DOHH2 (cell line): ENCODE data around the gene FLNA.
"Not testable (repeated sequence)": the region's sequence is repeated elsewhere in the genome, so short reads cannot be mapped to it uniquely, and the experiment has no call there.

ENCODE experiments used
- EZH2phosphoT487 ChIP-seq: fragments of 200-600 bp; sonication (generic); IDR thresholded peaks from 2 replicates; pipeline ENCODE4 v1.6.1; 2017; ENCODE audit warnings: borderline replicate concordance, mild to moderate bottlenecking, antibody characterized with exemption, low read length, moderate library complexity, mixed read lengths
- TF ChIP-seq, protein P1 (sequence below): fragments of 200-600 bp; sonication (generic); IDR thresholded peaks from one replicate; pipeline ENCODE4 v1.5.1; 2014; ENCODE audit warnings: antibody characterized with exemption, mild to moderate bottlenecking, low read depth, low read length; ENCODE audit not compliant: poor library complexity, severe bottlenecking

GRCh38 chrX:154343063-154343462 lies 31.4 kb downstream of the FLNA start:
- TF ChIP-seq, protein P1, sequence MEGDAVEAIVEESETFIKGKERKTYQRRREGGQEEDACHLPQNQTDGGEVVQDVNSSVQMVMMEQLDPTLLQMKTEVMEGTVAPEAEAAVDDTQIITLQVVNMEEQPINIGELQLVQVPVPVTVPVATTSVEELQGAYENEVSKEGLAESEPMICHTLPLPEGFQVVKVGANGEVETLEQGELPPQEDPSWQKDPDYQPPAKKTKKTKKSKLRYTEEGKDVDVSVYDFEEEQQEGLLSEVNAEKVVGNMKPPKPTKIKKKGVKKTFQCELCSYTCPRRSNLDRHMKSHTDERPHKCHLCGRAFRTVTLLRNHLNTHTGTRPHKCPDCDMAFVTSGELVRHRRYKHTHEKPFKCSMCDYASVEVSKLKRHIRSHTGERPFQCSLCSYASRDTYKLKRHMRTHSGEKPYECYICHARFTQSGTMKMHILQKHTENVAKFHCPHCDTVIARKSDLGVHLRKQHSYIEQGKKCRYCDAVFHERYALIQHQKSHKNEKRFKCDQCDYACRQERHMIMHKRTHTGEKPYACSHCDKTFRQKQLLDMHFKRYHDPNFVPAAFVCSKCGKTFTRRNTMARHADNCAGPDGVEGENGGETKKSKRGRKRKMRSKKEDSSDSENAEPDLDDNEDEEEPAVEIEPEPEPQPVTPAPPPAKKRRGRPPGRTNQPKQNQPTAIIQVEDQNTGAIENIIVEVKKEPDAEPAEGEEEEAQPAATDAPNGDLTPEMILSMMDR: not testable (repeated sequence)
- not testable (repeated sequence) for TF ChIP-seq EZH2phosphoT487
